DND-41 (cell line): ENCODE data around the gene OR2J3.

Experiments used
- CTCF ChIP-seq: IDR thresholded peaks from 2 replicates; pipeline ENCODE4 v1.5.1; 2012; ENCODE audit warnings: borderline replicate concordance, low read length, moderate library complexity, mild to moderate bottlenecking; ENCODE audit not compliant: poor library complexity, severe bottlenecking; ENCODE audit errors: extremely low read depth
- EZH2 ChIP-seq: IDR thresholded peaks from 3 replicates; pipeline ENCODE4 v1.6.1; 2012; ENCODE audit warnings: borderline replicate concordance, low read depth, mild to moderate bottlenecking, moderate library complexity, low read length, inconsistent platforms; ENCODE audit not compliant: severe bottlenecking

- TF ChIP-seq CTCF: no peak
- no peak for TF ChIP-seq EZH2
Measured at GRCh38 chr6:29153083-29153482, 45.2 kb downstream of the OR2J3 start.
